CD4-positive, alpha-beta T cell (primary cell): ENCODE results near the gene ATG2A. TPM values are rescaled to one million over a fixed set of nuclear protein-coding genes. Genes with fewer than 3 reads are reported as not detected.

Experiments
- ATAC-seq: fragments of 200-7000 bp; cut with Tn5 transposase; one replicate; pipeline ENCODE4 v1.10.0; 2022; ENCODE audit warnings: mild to moderate bottlenecking; ENCODE audit not compliant: poor library complexity
- CTCF ChIA-PET: fragments of 350-600 bp; sonication (Branson Sonifier 250); formaldehyde crosslinking; loops from one replicate; lab custom pipeline; 2021; ENCODE audit warnings: antibody characterized with exemption, inconsistent platforms; lab: Charles Lee
- POLR2A ChIA-PET: fragments of 350-600 bp; sonication (Branson Sonifier 250); formaldehyde crosslinking; loops from one replicate; lab custom pipeline; 2021; ENCODE audit warnings: antibody characterized with exemption, inconsistent platforms; lab: Charles Lee
- DNase-seq, 14 experiments: peaks; one replicate each; pipeline ENCODE4 v3.0.0-alpha.2; 2013 to 2020; ENCODE audit warnings: mixed read lengths in 2 of 14
- H3K27ac ChIP-seq, 2 donors: one replicate each; pipeline versions ENCODE4 v1.5.1 to v1.7.0; 2013; ENCODE audit warnings: low read length in 2 of 2, low read depth in 1 of 2, mild to moderate bottlenecking in 1 of 2
- H3K27me3 ChIP-seq, 2 experiments: 1 replicate in 1 of 2; 2 replicates in 1 of 2; pipeline versions ENCODE4 v1.6.1 to v1.7.0; 2013; ENCODE audit warnings: low read length in 2 of 2, control low read depth in 1 of 2, mild to moderate bottlenecking in 1 of 2, moderate library complexity in 1 of 2; ENCODE audit not compliant: insufficient read depth in 2 of 2, control insufficient read depth in 1 of 2
- H3K36me3 ChIP-seq: one replicate; pipeline ENCODE4 v1.6.1; 2013; ENCODE audit warnings: low read length, control low read depth; ENCODE audit not compliant: insufficient read depth
- H3K4me1 ChIP-seq: one replicate; pipeline ENCODE4 v1.6.1; 2013; ENCODE audit warnings: low read length, control low read depth; ENCODE audit not compliant: insufficient read depth
- H3K4me3 ChIP-seq: one replicate; pipeline ENCODE4 v1.5.1; 2013; ENCODE audit warnings: mild to moderate bottlenecking, low read length, moderate library complexity
- H3K9me3 ChIP-seq, 2 experiments: 1 replicate in 1 of 2; 2 replicates in 1 of 2; pipeline versions ENCODE4 v1.6.1 to v1.7.0; 2013; ENCODE audit warnings: low read length in 2 of 2, mild to moderate bottlenecking in 2 of 2, control low read depth in 1 of 2, moderate library complexity in 1 of 2; ENCODE audit not compliant: control insufficient read depth in 1 of 2, insufficient read depth in 1 of 2
- H3K27ac Mint-ChIP-seq: one replicate; pipeline ENCODE4 v1.8.0; 2020; ENCODE audit warnings: mixed read lengths
- H3K27me3 Mint-ChIP-seq: one replicate; pipeline ENCODE4 v1.8.0; 2021; ENCODE audit warnings: mixed read lengths
- H3K36me3 Mint-ChIP-seq: one replicate; pipeline ENCODE4 v1.8.0; 2021; ENCODE audit warnings: low read depth, mixed read lengths
- H3K4me1 Mint-ChIP-seq: one replicate; pipeline ENCODE4 v1.8.0; 2021; ENCODE audit warnings: low read depth, mixed read lengths
- H3K4me3 Mint-ChIP-seq: one replicate; pipeline ENCODE4 v1.8.0; 2020; ENCODE audit warnings: mild to moderate bottlenecking, mixed read lengths
- H3K9me3 Mint-ChIP-seq: one replicate; pipeline ENCODE4 v1.8.0; 2020; ENCODE audit warnings: mixed read lengths
- intact Hi-C, 2 experiments: fragments of 100-400 bp; cut with DNase I in 1 of 2; cut with micrococcal nuclease in 1 of 2; formaldehyde crosslinking; loops; one replicate each; pipeline versions ENCODE4 v1.15.1 to v1.9.0; 2023 to 2025; cut with DNase I, micrococcal nuclease
- total RNA-seq, 174 experiments: library from RNA in 2 of 174; stranded (reverse) in 2 of 174; gene quantifications; one replicate each; pipeline ENCODE4 v1.2.3 and lab custom pipeline; 2021 to 2026
- TF ChIP-seq, protein P1 (sequence below): fragments of 200-600 bp; IDR thresholded peaks from one replicate; pipeline ENCODE4 v1.8.0; 2022; ENCODE audit warnings: antibody characterized with exemption, mild to moderate bottlenecking

Gene ATG2A
- total RNA-seq, 2 experiments from 2014 or later, result 189 to 198 TPM

- intact Hi-C loops, result loop anchor here in 1 of 2 experiments (5.0 kb wide), 1 partner anchor 67 kb away; no protein-coding TSS in a partner anchor
- no peak for DNase-seq
- CTCF ChIA-PET, result no interaction called here
- Mint-ChIP-seq H3K27ac (no peak overlapping the region), H3K27me3 (no peaks in the 10 kb centered on the region), H3K4me1 (no peaks in the 10 kb centered on the region), H3K4me3 (no peak overlapping the region), H3K36me3 (peaks cover 40% of the 10 kb centered on the region), H3K9me3 (no peaks in the 10 kb centered on the region)
- H3K9me3 ChIP-seq, result no peaks in the 10 kb centered on the region
- peaks cover 34% of the 10 kb centered on the region for H3K36me3 ChIP-seq
- TF ChIP-seq, protein P1, sequence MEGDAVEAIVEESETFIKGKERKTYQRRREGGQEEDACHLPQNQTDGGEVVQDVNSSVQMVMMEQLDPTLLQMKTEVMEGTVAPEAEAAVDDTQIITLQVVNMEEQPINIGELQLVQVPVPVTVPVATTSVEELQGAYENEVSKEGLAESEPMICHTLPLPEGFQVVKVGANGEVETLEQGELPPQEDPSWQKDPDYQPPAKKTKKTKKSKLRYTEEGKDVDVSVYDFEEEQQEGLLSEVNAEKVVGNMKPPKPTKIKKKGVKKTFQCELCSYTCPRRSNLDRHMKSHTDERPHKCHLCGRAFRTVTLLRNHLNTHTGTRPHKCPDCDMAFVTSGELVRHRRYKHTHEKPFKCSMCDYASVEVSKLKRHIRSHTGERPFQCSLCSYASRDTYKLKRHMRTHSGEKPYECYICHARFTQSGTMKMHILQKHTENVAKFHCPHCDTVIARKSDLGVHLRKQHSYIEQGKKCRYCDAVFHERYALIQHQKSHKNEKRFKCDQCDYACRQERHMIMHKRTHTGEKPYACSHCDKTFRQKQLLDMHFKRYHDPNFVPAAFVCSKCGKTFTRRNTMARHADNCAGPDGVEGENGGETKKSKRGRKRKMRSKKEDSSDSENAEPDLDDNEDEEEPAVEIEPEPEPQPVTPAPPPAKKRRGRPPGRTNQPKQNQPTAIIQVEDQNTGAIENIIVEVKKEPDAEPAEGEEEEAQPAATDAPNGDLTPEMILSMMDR, result no peak
- H3K27ac ChIP-seq, result no peak overlapping the region
- no peaks in the 10 kb centered on the region for H3K4me1 ChIP-seq
- POLR2A ChIA-PET, result no interaction called here
- no peak for ATAC-seq
- no peak overlapping the region for H3K4me3 ChIP-seq
- H3K27me3 ChIP-seq, result no peaks in the 10 kb centered on the region
Measured at GRCh38 chr11:64934682-64935358, 17.8 kb upstream of the ATG2A start.

DNA sequence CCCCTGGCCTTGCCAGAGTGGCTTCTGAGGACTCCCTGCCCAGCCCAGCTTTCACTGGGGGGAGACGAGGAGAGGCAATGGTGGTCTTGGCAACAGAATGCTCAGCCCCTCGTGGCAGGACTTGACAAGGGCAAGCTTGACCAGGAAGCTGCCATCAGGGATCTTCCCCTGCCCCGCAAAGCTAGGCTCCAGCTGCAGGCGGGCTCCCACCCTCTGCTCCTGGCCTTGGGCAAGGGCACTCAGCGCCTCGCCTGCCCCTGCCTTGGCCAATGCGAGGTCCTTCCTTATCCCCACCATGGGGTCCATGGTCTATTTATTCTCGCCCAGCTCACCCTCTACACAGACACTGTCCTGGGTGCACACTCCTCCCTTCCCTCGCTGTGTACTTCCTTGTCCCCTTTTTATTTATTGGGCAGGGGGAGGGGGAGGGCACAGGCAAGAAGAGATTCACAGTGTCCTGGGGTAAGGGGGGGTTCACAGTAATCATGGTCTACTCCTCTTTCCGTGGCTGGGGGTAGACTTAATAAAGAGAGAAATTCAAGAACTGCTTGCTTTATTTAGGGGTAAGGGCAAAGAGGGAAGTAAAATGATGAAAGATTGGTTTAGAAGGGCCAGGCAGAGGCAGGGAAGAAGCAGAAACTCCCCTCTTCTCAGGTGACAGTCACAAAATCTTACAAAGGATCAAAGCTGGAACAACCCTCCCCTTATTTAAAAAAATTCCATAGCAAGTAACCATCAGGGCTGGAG is 17.1 kb upstream of the ATG2A start:
- H3K4me1 ChIP-seq, result no peaks in the 10 kb centered on the region
- no peaks in the 10 kb centered on the region for H3K9me3 ChIP-seq
- H3K27me3 ChIP-seq, result no peaks in the 10 kb centered on the region
- Mint-ChIP-seq H3K27ac (no peak overlapping the region), H3K36me3 (peaks cover 42% of the 10 kb centered on the region), H3K27me3 (no peaks in the 10 kb centered on the region), H3K4me3 (no peak overlapping the region), H3K9me3 (no peaks in the 10 kb centered on the region), H3K4me1 (no peaks in the 10 kb centered on the region)
- POLR2A ChIA-PET, result no interaction called here
- CTCF ChIA-PET, result interaction anchor here (1.2 kb wide), 1 partner anchor 10 kb away, joined by 3 read pairs; no protein-coding TSS in a partner anchor
- no peak overlapping the region for H3K27ac ChIP-seq
- DNase-seq, result no peak
- no peak for ATAC-seq
- no peak overlapping the region for H3K4me3 ChIP-seq
- TF ChIP-seq, protein P1, result no peak
- intact Hi-C loops, result no loop called here
- peaks cover 35% of the 10 kb centered on the region for H3K36me3 ChIP-seq

- H3K4me3 ChIP-seq, result no peak overlapping the region
- H3K4me3 Mint-ChIP-seq, result no peak overlapping the region
- TF ChIP-seq, protein P1, result no peak
- peaks cover 38% of the 10 kb centered on the region for H3K36me3 ChIP-seq
- no peaks in the 10 kb centered on the region for H3K27me3 ChIP-seq
- no peaks in the 10 kb centered on the region for H3K9me3 ChIP-seq
- no peaks in the 10 kb centered on the region for H3K4me1 Mint-ChIP-seq
- H3K27ac Mint-ChIP-seq, result no peak overlapping the region
- DNase-seq (no peak), ATAC-seq (no peak)
- H3K36me3 Mint-ChIP-seq, result peaks cover 42% of the 10 kb centered on the region
- ChIA-PET CTCF (interaction anchor here (1.2 kb wide), 1 partner anchor 10 kb away, joined by 3 read pairs; no protein-coding TSS in a partner anchor), POLR2A (no interaction called here)
- intact Hi-C loops, result no loop called here
- no peaks in the 10 kb centered on the region for H3K27me3 Mint-ChIP-seq
- H3K9me3 Mint-ChIP-seq, result no peaks in the 10 kb centered on the region
- no peaks in the 10 kb centered on the region for H3K4me1 ChIP-seq
- no peak overlapping the region for H3K27ac ChIP-seq
Measured at GRCh38 chr11:64933213-64933934, 16.4 kb upstream of the ATG2A start.
